HG03354 (cell line): ENCODE results near the gene LPCAT2.

ENCODE experiments used
- ATAC-seq: cut with Tn5 transposase; IDR thresholded peaks from one replicate; pipeline ENCODE4 v1.9.1; 2021; ENCODE audit warnings: mild to moderate bottlenecking; ENCODE audit not compliant: unreplicated experiment, poor library complexity, severe bottlenecking

LPCAT2 gene

DNA sequence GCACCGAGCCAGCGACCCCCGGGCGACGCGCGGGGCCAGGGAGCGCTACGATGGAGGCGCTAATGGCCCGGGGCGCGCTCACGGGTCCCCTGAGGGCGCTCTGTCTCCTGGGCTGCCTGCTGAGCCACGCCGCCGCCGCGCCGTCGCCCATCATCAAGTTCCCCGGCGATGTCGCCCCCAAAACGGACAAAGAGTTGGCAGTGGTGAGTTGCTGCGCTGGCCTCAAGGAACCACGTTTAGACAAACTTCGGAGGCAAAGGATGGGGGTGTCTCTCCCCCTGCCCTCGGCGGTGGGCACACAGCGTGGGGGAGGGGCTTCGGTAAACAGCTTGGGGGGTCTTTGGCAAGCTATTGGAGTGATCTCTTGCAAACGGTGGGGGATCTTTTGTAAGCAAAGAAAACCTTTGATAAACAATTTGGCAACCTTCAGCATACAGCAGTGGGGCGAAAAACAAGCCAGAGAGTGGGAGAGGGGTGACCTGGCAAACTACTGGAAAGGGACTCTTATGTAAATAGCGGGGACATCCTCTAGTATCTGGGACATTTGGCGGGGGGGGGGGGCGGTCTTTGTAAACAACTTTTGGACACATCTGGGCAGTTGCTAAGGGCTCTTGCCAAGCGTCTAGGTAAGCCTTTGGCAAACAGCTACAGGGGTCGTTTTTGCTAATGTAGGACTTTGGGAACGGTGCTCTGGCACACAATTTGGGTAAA lies 29.3 kb upstream of the LPCAT2 start:
- ATAC-seq, result no peak

DNA sequence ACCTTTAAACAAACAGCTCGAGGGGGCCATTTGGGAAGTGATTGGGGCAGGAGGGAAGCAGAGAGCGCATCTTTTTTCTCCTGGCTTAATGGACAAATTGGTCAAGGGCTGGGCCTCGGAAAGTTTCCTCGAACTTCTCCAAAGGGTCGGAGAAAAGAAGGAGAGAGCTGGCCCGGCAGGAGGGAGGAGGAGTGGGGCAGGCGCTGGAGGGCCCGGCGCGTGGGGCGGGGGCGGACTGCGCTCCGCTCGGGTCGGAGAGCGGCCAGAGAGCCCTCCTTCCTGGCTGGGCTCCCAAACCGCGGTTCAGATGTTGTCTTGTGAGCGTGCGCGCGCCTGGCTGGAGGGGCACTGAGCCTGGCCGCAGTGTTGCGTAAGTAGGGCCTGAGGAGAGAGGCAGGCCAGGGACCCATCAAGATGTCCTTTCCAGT lies 28.6 kb upstream of the LPCAT2 start:
- no peak for ATAC-seq

DNA sequence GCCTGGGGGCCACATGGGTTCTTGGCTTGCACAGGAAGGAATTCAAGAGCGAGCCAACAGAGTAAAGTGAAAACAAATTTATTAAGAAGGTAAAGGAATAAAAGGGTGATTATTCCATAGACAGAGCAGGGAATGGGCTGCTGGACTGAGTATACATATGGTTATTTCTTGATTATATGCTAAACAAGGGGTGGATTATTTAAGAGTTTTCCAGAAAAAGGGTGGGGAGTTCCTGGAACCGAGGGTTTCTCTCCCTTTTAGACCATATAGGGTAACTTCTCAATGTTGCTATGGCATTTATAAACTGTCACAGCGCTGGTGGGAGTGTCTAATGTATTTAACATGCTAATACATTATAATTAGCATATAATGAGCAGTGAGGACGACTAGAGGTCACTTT lies 27.8 kb upstream of the LPCAT2 start:
- ATAC-seq, result no peak

- ATAC-seq, result no peak
Measured at GRCh38 chr16:55482056-55482455, 26.8 kb upstream of the LPCAT2 start.

GRCh38 chr16:55487048-55487803 lies 21.6 kb upstream of the LPCAT2 start:
- ATAC-seq, result no peak

GRCh38 chr16:55488306-55488705 lies 20.6 kb upstream of the LPCAT2 start:
- no peak for ATAC-seq

- ATAC-seq, result no peak
Measured at GRCh38 chr16:55489119-55489955, 19.5 kb upstream of the LPCAT2 start.

DNA sequence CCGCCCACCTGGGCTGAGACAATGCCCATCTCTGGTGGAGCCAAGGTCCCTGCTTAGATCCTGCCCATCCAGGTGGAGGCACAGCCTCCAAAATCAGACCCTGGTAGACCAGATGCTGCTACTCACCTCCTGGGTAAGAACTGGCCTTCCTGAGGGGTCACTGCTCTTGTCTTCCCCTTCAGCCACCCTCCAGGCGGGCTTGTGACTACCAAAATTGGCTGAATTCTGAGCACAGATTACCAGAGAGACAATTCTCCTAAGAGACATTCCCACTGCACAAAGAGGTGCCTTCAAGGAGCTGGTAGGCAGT lies 19.0 kb upstream of the LPCAT2 start:
- ATAC-seq, result no peak

GRCh38 chr16:55490301-55490700 lies 18.6 kb upstream of the LPCAT2 start:
- ATAC-seq, result no peak

- ATAC-seq, result no peak
Measured at GRCh38 chr16:55491691-55492090, 17.2 kb upstream of the LPCAT2 start.

DNA sequence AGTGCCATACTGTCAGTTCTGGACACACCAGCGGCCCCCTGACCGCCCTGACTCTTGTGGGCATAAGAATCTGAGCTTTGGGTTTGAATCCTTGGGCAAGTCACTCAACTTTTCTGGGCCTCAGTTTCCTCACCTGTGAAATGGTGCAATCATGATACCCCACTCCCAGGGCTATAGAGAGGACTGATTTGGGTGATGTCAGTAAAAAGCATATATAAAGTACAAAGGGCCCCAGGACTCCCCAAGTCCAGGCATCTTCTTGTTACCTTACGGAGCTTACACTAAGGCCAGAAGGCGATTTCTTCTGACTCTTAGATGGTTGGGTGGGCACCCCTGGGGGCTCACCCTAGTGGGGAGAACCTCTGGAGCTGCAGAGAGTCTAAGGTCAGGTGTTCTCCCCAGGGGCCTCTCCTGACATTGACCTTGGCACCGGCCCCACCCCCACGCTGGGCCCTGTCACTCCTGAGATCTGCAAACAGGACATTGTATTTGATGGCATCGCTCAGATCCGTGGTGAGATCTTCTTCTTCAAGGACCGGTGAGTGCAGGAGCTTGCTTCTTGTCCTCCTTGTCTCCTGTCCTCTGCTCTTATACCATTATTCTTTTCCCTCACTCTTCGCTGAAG lies 16.0 kb upstream of the LPCAT2 start:
- ATAC-seq, result no peak

DNA sequence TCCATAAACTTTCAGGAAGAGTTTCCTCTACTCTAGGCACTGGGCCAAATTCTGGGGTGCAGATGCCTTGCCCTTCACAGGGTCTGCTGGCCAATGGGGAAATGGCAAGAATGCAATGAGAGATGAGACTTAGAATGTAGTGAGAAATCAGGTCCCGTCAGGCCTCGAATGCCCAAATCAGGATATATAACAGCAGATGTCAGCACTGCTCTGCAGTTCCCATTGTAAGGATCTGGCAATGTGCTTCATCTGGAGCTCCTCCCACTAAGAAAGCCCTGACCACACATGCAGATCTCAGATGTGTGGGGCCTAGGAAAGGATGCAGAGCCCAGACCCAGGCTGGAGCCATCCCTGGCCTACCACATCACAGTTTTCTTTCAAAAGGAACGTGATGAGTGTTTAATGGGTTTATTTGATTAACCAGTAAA lies 13.9 kb upstream of the LPCAT2 start:
- ATAC-seq, result no peak

DNA sequence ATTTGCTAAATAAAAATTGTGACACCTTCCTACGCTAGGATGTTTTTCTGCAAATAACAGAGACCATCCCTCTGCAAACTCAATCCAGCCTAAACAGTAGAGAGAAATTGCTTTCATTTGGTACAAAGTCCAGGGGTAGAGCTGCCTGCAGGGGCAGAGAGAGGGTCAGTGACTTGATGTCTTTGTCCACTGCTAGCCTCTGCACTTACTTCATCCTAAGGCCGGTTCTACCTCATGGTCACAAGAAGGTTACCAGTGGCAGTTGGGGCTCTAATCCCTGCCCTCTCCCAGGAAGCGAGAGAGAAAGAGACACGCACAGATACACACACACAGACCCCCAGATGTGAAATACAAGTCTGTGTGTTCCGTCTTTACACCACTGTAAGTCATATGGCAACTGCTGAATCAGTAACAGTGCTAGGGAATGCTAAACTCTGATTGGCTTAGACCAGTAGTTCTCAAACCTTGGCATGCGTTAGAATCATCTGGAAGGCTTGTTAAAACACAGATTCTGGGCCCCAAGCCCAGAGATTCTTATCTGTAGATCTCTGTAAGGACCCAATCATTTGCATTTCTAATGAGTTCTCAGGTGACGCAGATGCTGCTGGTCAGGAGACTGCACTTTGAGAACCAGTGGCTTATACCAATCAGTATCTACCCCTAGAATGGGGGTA lies 13.1 kb upstream of the LPCAT2 start:
- ATAC-seq, result no peak

GRCh38 chr16:55496509-55497145 lies 12.2 kb upstream of the LPCAT2 start:
- ATAC-seq, result no peak

DNA sequence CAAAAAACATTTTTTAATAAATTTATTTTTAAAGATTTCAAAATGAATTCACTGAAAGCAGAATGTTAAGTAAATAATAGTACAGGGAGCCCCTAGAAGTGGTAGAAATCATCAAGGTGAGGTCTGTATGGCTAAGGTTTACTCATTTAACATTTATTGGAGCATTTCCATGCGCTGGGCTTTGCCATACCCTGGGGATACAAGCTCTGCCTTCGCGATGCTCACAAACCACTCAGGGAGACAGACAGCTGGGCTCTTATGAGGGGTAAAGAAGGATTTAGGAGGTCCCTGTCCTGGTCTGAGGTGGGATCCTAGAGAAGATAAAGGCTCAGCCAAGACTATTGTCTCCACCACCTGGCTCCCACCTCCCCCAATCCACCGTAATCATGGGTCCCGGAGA lies 11.3 kb upstream of the LPCAT2 start:
- ATAC-seq, result no peak

GRCh38 chr16:55498101-55498500 lies 10.8 kb upstream of the LPCAT2 start:
- no peak for ATAC-seq

GRCh38 chr16:55499281-55499680 lies 9.6 kb upstream of the LPCAT2 start:
- no peak for ATAC-seq

DNA sequence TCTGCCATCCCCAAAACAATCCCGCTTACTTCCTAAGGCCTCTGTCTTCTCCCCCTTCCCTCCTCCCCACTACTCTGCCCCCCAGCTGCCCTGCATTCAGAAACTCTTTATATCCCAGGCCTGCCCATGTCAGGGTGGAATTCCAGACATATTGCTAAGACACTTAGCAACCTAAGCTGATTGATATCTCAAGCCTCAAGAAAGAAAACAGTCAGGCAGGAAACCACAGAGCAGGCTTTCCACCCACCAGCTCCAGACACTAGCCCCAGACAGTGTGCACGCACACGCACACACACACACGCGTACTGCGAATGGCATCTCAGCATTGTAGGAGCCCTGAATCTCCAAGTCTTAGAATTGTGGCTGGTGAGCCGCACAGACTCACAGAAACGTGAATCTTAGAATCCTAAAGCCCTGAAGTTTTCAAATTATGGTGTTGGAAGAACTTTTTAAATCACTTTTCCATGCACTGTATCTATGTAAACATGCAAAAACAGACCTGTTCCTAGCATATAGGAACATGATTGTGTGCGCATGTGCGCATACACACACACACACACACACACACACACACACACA lies 8.8 kb upstream of the LPCAT2 start:
- no peak for ATAC-seq

- no peak for ATAC-seq
Measured at GRCh38 chr16:55500530-55501011, 8.3 kb upstream of the LPCAT2 start.
